ENCODE measurements around the gene DLK2.

- TF ChIP-seq, protein P1, sequence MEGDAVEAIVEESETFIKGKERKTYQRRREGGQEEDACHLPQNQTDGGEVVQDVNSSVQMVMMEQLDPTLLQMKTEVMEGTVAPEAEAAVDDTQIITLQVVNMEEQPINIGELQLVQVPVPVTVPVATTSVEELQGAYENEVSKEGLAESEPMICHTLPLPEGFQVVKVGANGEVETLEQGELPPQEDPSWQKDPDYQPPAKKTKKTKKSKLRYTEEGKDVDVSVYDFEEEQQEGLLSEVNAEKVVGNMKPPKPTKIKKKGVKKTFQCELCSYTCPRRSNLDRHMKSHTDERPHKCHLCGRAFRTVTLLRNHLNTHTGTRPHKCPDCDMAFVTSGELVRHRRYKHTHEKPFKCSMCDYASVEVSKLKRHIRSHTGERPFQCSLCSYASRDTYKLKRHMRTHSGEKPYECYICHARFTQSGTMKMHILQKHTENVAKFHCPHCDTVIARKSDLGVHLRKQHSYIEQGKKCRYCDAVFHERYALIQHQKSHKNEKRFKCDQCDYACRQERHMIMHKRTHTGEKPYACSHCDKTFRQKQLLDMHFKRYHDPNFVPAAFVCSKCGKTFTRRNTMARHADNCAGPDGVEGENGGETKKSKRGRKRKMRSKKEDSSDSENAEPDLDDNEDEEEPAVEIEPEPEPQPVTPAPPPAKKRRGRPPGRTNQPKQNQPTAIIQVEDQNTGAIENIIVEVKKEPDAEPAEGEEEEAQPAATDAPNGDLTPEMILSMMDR (IDR thresholded peaks at IDR 0.05; ENCODE audit: insufficient read depth, low read length, poor library complexity, severe bottlenecking), result no peak
- no peak for TF ChIP-seq EZH2phosphoT487 (conservative IDR thresholded peaks at IDR 0.05; ENCODE audit: low read length)
These were observed 39.4 kb upstream of the DLK2 start for GRCh38 chr6:43494766-43495165.
